ENCODE measurements around the gene ST8SIA1. TPM values are rescaled to one million over a fixed set of nuclear protein-coding genes. Genes with fewer than 3 reads are reported as not detected.

The ST8SIA1 gene
- total and polyA plus RNA-seq, 2 of the 4 experiments (the other 2 are of a cell fraction) = not detected

DNA sequence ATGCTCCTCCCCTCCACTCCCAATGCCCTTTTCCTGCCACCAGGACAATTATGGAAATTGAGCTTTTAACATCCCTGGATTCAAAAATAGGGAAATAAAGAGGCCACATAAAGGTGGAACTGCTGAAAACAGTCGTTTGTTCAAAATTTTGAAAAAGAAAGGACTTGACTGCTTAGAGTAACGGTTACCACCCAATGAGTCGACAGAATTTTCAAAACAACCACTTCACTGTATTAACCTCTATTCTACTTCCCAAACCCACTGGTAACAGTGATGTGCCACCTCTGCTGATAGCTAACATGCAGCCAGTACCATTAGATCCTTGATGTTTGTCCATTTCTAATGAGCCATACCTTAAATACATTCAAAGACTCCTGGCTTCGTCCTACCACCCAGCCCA is 4.9 kb downstream of the ST8SIA1 start:
- no peak for ATAC-seq (ENCODE audit: low read depth)
- TF ChIP-seq RAD21 (IDR thresholded peaks at IDR 0.05; ENCODE audit: low read length) = no peak
- no peak for TF ChIP-seq CEBPB (IDR thresholded peaks at IDR 0.05; ENCODE audit: low read depth, low read length)
- TF ChIP-seq BHLHE40 (IDR thresholded peaks at IDR 0.05; ENCODE audit: low read depth, low read length) = no peak
- no peak for TF ChIP-seq POLR2A (IDR thresholded peaks at IDR 0.05; ENCODE audit: low read depth, low read length)
- no peak for TF ChIP-seq USF2 (IDR thresholded peaks at IDR 0.05; ENCODE audit: low read depth, low read length)
- TF ChIP-seq FOS (IDR thresholded peaks at IDR 0.05; ENCODE audit: low read depth, low read length) = no peak
- TF ChIP-seq MAFK (IDR thresholded peaks at IDR 0.05; ENCODE audit: low read depth, low read length) = no peak
- TF ChIP-seq NFE2L2 (IDR thresholded peaks at IDR 0.05; ENCODE audit: low read depth, low read length) = no peak
- Histone ChIP-seq H4K8ac (ENCODE audit: low read depth in 2 of 2, low read length in 2 of 2) (no peak overlapping the region), H3K79me1 (ENCODE audit: low read depth in 1 of 2, low read length in 2 of 2) (no peaks in the 10 kb centered on the region), H4K20me1 (ENCODE audit: insufficient read depth, low read length) (no peaks in the 10 kb centered on the region), H3K18ac (ENCODE audit: low read depth, low read length) (no peak overlapping the region), H3K9me3 (ENCODE audit: control insufficient read depth, insufficient read depth, low read length) (no peaks in the 10 kb centered on the region), H3K9ac (ENCODE audit: low read depth, low read length) (no peak overlapping the region), H2BK120ac (ENCODE audit: low read depth, low read length) (no peak overlapping the region), H4K91ac (ENCODE audit: insufficient read depth, low read depth, low read length) (no peak overlapping the region), H3K4me2 (ENCODE audit: low read depth, low read length) (no peak overlapping the region), H3K56ac (ENCODE audit: extremely low read depth, insufficient read depth, low read length) (no peak overlapping the region), H2BK20ac (ENCODE audit: low read depth, low read length) (no peak overlapping the region), H3K36me3 (ENCODE audit: control insufficient read depth, insufficient read depth, low read length) (no peaks in the 10 kb centered on the region), H2AK9ac (replicated peaks; ENCODE audit: low read depth, low read length, poor library complexity) (no peak overlapping the region), H4K5ac (ENCODE audit: low read depth, low read length) (no peak overlapping the region), H3K4ac (ENCODE audit: low read depth, low read length) (no peak overlapping the region), H3K27ac (ENCODE audit: insufficient read depth, low read length) (no peak overlapping the region), H3K14ac (replicated peaks; ENCODE audit: low read depth, low read length) (no peak overlapping the region), H3K23ac (ENCODE audit: low read depth, low read length) (no peak overlapping the region), H3K4me1 (ENCODE audit: control insufficient read depth, insufficient read depth, low read length) (peaks cover 2% of the 10 kb centered on the region; the same call in 1 of the 2 replicates), H3K4me3 (ENCODE audit: insufficient read depth, low read depth, low read length) (no peak overlapping the region), H2AFZ (replicated peaks; ENCODE audit: low read length, poor library complexity) (no peak overlapping the region), H2AK5ac (ENCODE audit: low read depth, low read length) (no peak overlapping the region), H2BK5ac (ENCODE audit: low read depth, low read length, poor library complexity, severe bottlenecking) (no peak overlapping the region), H3K27me3 (ENCODE audit: control insufficient read depth, insufficient read depth, low read length) (peaks cover 48% of the 10 kb centered on the region), H2BK15ac (ENCODE audit: low read depth, low read length) (no peak overlapping the region), H3K9me1 (ENCODE audit: insufficient read depth, low read length) (no peaks in the 10 kb centered on the region)
- DNase-seq = no peak
- dilution Hi-C loops (cut with HindIII; ENCODE audit: low sequenced_read_pairs, unreplicated experiment) = no loop called here
- ChIA-PET CTCF (no interaction called here), POLR2A (ENCODE audit: unreplicated experiment) (no interaction called here)
- in situ Hi-C loops (cut with MboI; ENCODE audit: low sequenced_read_pairs) = no loop called here
- 92% methylated on average over 2 of the region's 4 CpGs; no CpG with 5 or more reads in 1 of the 2 experiments for WGBS, 2 experiments (ENCODE audit: extremely low coverage in 2 of 2, insufficient read length in 1 of 2)
- intact Hi-C loops (cut with micrococcal nuclease) = no loop called here
- BruUV-seq (replicated peaks) = no TSS peak
